Uterus (tissue), 4 donors: ENCODE measurements around the gene MEMO1. TPM values are rescaled to one million over a fixed set of nuclear protein-coding genes. Genes with fewer than 3 reads are reported as not detected.

Source experiments
- DNase-seq, 2 donors: peaks; one replicate each; pipeline ENCODE4 v3.0.0-alpha.2; 2019 to 2020
- H3K27ac ChIP-seq, 2 donors: fragments of 200-600 bp; sonication (generic); 1 replicate in 1 of 2; 2 replicates in 1 of 2; pipeline ENCODE4 v1.5.1; 2016 to 2018
- H3K27me3 ChIP-seq, 2 donors: fragments of 200-600 bp; sonication (generic); one replicate each; pipeline ENCODE4 v1.5.1; 2018 to 2019; ENCODE audit warnings: control low read depth in 1 of 2
- H3K36me3 ChIP-seq, 2 donors: fragments of 200-600 bp; sonication (generic); one replicate each; pipeline ENCODE4 v1.5.1; 2019; ENCODE audit warnings: control low read depth in 1 of 2
- H3K4me1 ChIP-seq, 2 donors: fragments of 200-600 bp; sonication (generic); one replicate each; pipeline ENCODE4 v1.5.1; 2018 to 2019; ENCODE audit warnings: control low read depth in 1 of 2
- H3K4me3 ChIP-seq, 2 donors: fragments of 200-600 bp; sonication (generic); 1 replicate in 1 of 2; 2 replicates in 1 of 2; pipeline ENCODE4 v1.5.1; 2018 to 2019; ENCODE audit warnings: mild to moderate bottlenecking in 1 of 2
- H3K9me3 ChIP-seq, 2 donors: fragments of 200-600 bp; sonication (generic); one replicate each; pipeline ENCODE4 v1.5.1; 2019; ENCODE audit warnings: control low read depth in 1 of 2
- POLR2A ChIP-seq, 2 donors: fragments of 450-650 bp; IDR thresholded peaks; one replicate each; pipeline ENCODE4 v1.6.1; 2016; ENCODE audit warnings: antibody characterized with exemption in 2 of 2, mild to moderate bottlenecking in 1 of 2, moderate library complexity in 1 of 2
- intact Hi-C: fragments of 100-400 bp; cut with DNase I; formaldehyde crosslinking; loops from one replicate; pipeline ENCODE4 v1.15.1; 2023; ENCODE audit warnings: low total_unique reads
- total RNA-seq, 4 donors: library from RNA; depleted of rRNA in 3 of 4; stranded (reverse); fragments of >200 nt in 3 of 4; gene quantifications; one replicate each; pipeline versions ENCODE4 v1.1.0 to v1.2.4, GENCODE V29; 2014 to 2023
- TF ChIP-seq, protein P1 (sequence below), 4 experiments: fragments of 200-600 bp in 2 of 4; fragments of 450-650 bp in 2 of 4; sonication (generic) in 2 of 4; IDR thresholded peaks; one replicate each; pipeline ENCODE4 v1.5.1; 2016 to 2019; ENCODE audit warnings: antibody characterized with exemption in 4 of 4, mild to moderate bottlenecking in 2 of 4, moderate library complexity in 1 of 4
- donor health status: DM: yes; HTN: yes; CAD: no.

The MEMO1 gene
- total RNA-seq, 4 donors from 2014 or later, result 7.9 to 51.1 (median 23.3) TPM

DNA sequence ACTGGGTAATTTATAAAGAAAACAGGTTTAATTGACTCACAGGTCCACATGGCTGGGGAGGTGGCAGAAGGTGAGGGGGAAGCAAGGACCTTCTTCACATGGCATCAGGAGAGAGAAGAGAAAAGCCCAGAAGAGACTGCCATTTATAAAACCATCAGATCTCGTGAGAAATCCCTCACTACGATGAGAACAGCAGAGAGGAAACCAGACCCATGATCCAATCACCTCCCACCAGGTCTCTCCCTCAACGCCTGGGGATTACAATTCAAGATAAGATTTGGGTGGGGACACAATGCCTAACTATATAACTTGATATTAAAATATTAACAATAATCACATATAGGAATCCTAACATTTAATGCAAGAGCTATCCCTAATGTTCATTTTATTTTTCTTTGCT lies 31.8 kb downstream of the MEMO1 start:
- intact Hi-C loops, result no loop called here
- no peak for TF ChIP-seq POLR2A (IDR thresholded peaks at IDR 0.05)
- TF ChIP-seq, protein P1, sequence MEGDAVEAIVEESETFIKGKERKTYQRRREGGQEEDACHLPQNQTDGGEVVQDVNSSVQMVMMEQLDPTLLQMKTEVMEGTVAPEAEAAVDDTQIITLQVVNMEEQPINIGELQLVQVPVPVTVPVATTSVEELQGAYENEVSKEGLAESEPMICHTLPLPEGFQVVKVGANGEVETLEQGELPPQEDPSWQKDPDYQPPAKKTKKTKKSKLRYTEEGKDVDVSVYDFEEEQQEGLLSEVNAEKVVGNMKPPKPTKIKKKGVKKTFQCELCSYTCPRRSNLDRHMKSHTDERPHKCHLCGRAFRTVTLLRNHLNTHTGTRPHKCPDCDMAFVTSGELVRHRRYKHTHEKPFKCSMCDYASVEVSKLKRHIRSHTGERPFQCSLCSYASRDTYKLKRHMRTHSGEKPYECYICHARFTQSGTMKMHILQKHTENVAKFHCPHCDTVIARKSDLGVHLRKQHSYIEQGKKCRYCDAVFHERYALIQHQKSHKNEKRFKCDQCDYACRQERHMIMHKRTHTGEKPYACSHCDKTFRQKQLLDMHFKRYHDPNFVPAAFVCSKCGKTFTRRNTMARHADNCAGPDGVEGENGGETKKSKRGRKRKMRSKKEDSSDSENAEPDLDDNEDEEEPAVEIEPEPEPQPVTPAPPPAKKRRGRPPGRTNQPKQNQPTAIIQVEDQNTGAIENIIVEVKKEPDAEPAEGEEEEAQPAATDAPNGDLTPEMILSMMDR (IDR thresholded peaks at IDR 0.05), result no peak
- Histone ChIP-seq H3K4me3 (no peak overlapping the region), H3K27me3 (no peaks in the 10 kb centered on the region), H3K27ac (no peak overlapping the region), H3K9me3 (no peaks in the 10 kb centered on the region), H3K36me3 (no peaks in the 10 kb centered on the region), H3K4me1 (no peaks in the 10 kb centered on the region)
- no peak for DNase-seq

DNA sequence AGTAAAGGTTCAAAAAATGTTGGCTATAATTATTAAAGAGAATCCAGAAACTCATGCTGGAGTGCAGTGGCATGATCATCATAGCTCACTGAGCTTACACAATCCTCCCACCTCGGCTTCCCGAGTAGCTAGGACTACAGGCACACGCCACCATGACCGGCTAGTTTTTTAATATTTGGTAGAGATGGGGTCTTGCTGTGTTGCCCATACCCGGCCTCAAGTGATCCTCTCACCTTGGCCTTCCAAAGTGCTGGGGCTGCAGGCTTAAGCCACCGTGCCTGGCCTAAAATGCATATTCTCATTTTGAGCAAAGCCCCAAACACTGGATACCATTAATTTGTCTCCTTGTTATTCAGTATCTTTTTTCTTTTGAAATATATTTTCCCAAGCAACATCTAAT lies 32.4 kb downstream of the MEMO1 start:
- intact Hi-C loops, result no loop called here
- H3K36me3 ChIP-seq, result no peaks in the 10 kb centered on the region
- no peaks in the 10 kb centered on the region for H3K4me1 ChIP-seq
- no peak for DNase-seq
- TF ChIP-seq, protein P1 (IDR thresholded peaks at IDR 0.05), result no peak
- no peak for TF ChIP-seq POLR2A (IDR thresholded peaks at IDR 0.05)
- H3K4me3 ChIP-seq, result no peak overlapping the region
- H3K9me3 ChIP-seq, result no peaks in the 10 kb centered on the region
- no peak overlapping the region for H3K27ac ChIP-seq
- H3K27me3 ChIP-seq, result no peaks in the 10 kb centered on the region

DNA sequence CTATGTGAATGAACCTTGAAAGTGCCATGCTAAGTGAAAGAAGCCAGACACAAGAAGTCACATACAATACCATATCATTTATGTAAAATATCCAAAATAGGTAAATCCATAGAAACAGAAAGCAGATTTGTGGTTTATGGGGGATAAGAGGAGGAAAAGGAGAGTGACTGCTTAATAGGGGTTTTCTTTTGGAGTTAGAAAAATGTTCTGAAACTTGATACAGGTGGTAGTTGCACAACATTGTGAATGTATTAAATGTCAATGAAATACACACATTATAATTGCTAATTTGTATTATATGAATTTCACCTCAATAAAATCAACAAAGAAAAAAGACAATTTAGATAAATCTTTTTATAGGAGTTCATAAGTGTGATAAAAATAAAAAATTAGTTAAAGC lies 37.1 kb downstream of the MEMO1 start:
- Histone ChIP-seq H3K36me3 (no peaks in the 10 kb centered on the region), H3K27ac (no peak overlapping the region), H3K9me3 (no peaks in the 10 kb centered on the region), H3K4me3 (no peak overlapping the region), H3K27me3 (no peaks in the 10 kb centered on the region), H3K4me1 (no peaks in the 10 kb centered on the region)
- no peak for TF ChIP-seq POLR2A (IDR thresholded peaks at IDR 0.05)
- TF ChIP-seq, protein P1 (IDR thresholded peaks at IDR 0.05), result no peak
- intact Hi-C loops, result no loop called here
- no peak for DNase-seq

DNA sequence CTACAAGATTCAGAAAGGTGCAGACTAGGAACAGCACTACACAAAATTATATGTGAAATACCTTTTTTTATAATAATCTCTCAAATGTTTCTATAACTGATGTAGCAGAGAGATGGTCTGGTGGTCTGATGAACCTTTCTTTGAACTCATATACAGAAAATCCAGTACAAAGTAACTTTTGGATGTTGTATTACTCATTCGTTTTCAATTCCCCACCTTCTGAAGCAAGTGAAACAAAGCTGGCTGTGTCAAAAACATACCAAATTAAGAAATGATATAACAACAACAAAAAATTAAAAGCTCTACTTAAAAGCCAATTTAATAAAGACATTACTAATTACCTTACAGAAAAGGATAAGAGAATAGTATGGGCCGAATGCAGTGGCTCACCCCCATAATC lies 38.7 kb downstream of the MEMO1 start:
- TF ChIP-seq POLR2A (IDR thresholded peaks at IDR 0.05), result no peak
- TF ChIP-seq, protein P1 (IDR thresholded peaks at IDR 0.05), result no peak
- H3K36me3 ChIP-seq, result no peaks in the 10 kb centered on the region
- no peak for DNase-seq
- H3K27ac ChIP-seq, result no peak overlapping the region
- intact Hi-C loops, result no loop called here
- no peaks in the 10 kb centered on the region for H3K27me3 ChIP-seq
- no peaks in the 10 kb centered on the region for H3K4me1 ChIP-seq
- no peaks in the 10 kb centered on the region for H3K9me3 ChIP-seq
- no peak overlapping the region for H3K4me3 ChIP-seq

DNA sequence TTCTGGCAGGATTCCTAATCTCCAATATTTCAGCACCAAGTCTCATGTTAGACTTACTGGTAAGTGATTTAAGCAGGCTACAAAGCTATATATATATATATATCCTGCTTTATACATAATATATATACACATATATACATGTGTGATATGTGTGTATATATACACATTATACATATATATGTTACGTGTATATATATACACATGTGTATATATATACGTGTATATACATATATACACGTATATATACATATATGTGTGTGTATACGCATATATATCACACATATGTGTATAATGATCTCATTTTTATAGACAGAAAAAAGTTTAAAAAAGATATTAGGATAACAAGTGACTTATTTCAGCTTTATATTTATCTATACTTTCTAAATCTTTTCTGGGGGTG lies 41.6 kb downstream of the MEMO1 start:
- Histone ChIP-seq H3K27me3 (no peaks in the 10 kb centered on the region), H3K27ac (no peak overlapping the region), H3K9me3 (no peaks in the 10 kb centered on the region), H3K4me3 (no peak overlapping the region), H3K4me1 (no peaks in the 10 kb centered on the region), H3K36me3 (no peaks in the 10 kb centered on the region)
- TF ChIP-seq, protein P1 (IDR thresholded peaks at IDR 0.05), result no peak
- no peak for TF ChIP-seq POLR2A (IDR thresholded peaks at IDR 0.05)
- intact Hi-C loops, result no loop called here
- no peak for DNase-seq
